ENCODE measurements around the gene SIPA1L3. TPM values are rescaled to one million over a fixed set of nuclear protein-coding genes. Genes with fewer than 3 reads are reported as not detected.
A peak's percentile ranks its signal among the peaks of the same experiment; 100 is the strongest.
"Not testable (repeated sequence)": the region's sequence is repeated elsewhere in the genome, so short reads cannot be mapped to it uniquely, and the experiment has no call there.

The SIPA1L3 gene
- total and polyA plus RNA-seq, 8 donors: 2.9 to 211 (median 24.3) TPM

- intact Hi-C loops (cut with DNase I; ENCODE audit: low total_unique reads): no loop called here
- H3K4me1 ChIP-seq: peaks cover 19 to 29% (median 23%) of the 10 kb centered on the region in 4 donors
- H3K27me3 ChIP-seq: no peaks in the 10 kb centered on the region
- DNase-seq: peak in 1 of 2 donors; percentile 64
- H3K9me3 ChIP-seq: no peaks in the 10 kb centered on the region
- H3K36me3 ChIP-seq: peaks cover 0 to 4% (median under 1%) of the 10 kb centered on the region in 4 donors
- 43 to 59% (median 47%) methylated on average over 12 of the region's 12 CpGs for WGBS, 5 donors
- H3K27ac ChIP-seq: peak overlapping the region; percentile 26 to 76 (median 53)
- TF ChIP-seq POLR2AphosphoS5 (IDR thresholded peaks at IDR 0.05): no peak
- TF ChIP-seq POLR2A (IDR thresholded peaks at IDR 0.05): no peak
- TF ChIP-seq EP300 (IDR thresholded peaks at IDR 0.05): no peak
- TF ChIP-seq, protein P1, sequence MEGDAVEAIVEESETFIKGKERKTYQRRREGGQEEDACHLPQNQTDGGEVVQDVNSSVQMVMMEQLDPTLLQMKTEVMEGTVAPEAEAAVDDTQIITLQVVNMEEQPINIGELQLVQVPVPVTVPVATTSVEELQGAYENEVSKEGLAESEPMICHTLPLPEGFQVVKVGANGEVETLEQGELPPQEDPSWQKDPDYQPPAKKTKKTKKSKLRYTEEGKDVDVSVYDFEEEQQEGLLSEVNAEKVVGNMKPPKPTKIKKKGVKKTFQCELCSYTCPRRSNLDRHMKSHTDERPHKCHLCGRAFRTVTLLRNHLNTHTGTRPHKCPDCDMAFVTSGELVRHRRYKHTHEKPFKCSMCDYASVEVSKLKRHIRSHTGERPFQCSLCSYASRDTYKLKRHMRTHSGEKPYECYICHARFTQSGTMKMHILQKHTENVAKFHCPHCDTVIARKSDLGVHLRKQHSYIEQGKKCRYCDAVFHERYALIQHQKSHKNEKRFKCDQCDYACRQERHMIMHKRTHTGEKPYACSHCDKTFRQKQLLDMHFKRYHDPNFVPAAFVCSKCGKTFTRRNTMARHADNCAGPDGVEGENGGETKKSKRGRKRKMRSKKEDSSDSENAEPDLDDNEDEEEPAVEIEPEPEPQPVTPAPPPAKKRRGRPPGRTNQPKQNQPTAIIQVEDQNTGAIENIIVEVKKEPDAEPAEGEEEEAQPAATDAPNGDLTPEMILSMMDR (IDR thresholded peaks at IDR 0.05): no peak
- no peak overlapping the region for H3K4me3 ChIP-seq
Observed at GRCh38 chr19:38023671-38024541, 116.9 kb downstream of the SIPA1L3 start.

GRCh38 chr19:38024992-38025908 is 118.2 kb downstream of the SIPA1L3 start:
- peak in 1 of 2 donors; percentile 69 for DNase-seq
- TF ChIP-seq, protein P1 (IDR thresholded peaks at IDR 0.05): no peak
- TF ChIP-seq EP300 (IDR thresholded peaks at IDR 0.05): no peak
- TF ChIP-seq POLR2A (IDR thresholded peaks at IDR 0.05): no peak
- no peak for TF ChIP-seq POLR2AphosphoS5 (IDR thresholded peaks at IDR 0.05)
- no peaks in the 10 kb centered on the region for H3K27me3 ChIP-seq
- WGBS, 5 donors: 82 to 87% (median 86%) methylated on average over 22 of the region's 22 CpGs
- H3K4me1 ChIP-seq: peaks cover 19 to 29% (median 23%) of the 10 kb centered on the region in 4 donors
- peaks cover 0 to 15% (median 11%) of the 10 kb centered on the region in 4 donors for H3K36me3 ChIP-seq
- no peaks in the 10 kb centered on the region for H3K9me3 ChIP-seq
- intact Hi-C loops (cut with DNase I; ENCODE audit: low total_unique reads): no loop called here
- no peak overlapping the region for H3K4me3 ChIP-seq
- no peak overlapping the region for H3K27ac ChIP-seq

DNA sequence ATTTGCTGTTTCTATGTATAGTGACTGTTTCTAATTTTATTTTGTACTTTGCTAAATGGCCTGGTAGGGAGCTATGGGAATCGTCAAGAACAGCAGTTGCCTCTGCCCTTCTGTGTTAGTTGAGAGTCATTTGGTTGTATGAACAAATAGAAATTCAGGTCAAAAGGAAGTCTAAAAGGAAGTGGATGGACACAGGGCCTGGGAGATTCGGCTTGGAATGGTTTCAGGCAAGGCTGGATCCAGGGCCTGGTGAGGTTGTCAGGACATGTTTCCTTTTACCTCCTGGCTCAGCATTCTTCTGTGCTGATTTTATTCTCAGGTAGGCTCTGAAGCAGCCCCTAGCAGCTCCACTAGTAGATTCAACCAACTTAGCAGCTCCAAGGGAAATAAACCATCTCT is 118.9 kb downstream of the SIPA1L3 start:
- Histone ChIP-seq H3K27me3 (no peaks in the 10 kb centered on the region), H3K9me3 (no peaks in the 10 kb centered on the region), H3K4me3 (no peak overlapping the region), H3K36me3 (peaks cover 0 to 21% (median 18%) of the 10 kb centered on the region in 4 donors), H3K27ac (no peak overlapping the region), H3K4me1 (peaks cover 19 to 29% (median 23%) of the 10 kb centered on the region in 4 donors)
- TF ChIP-seq EP300 (IDR thresholded peaks at IDR 0.05): no peak
- TF ChIP-seq, protein P1 (IDR thresholded peaks at IDR 0.05): no peak
- WGBS, 5 donors: 62 to 77% (median 70%) methylated on average over 2 of the region's 2 CpGs
- no peak for DNase-seq
- intact Hi-C loops (cut with DNase I; ENCODE audit: low total_unique reads): no loop called here

DNA sequence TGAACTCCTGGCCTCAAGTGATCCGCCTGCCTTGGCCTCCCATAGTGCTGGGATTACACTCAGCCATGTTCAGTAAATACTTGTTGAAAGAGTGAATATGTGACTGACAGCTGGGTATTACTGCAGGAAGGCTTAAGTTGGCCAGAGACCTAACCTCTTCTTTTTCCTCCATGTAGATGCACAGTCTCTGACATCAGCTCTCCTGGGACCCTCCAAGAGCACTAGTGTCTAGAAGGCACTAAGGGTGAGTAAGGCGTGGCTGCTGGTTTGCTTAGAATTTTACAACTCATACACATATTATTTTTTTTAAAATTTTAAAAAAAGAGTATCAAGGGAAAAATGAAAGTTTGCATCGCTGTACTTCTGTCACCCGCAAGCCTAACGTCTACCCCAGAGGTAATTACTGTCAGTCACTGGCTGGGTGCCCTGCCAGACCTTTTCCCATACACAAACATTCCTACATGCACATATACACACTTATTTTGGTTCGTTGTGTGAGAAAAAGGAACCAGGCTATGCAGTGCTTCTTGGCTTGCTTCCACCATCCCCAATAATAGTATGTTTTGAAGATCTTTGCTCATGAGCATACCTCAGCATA is 122.0 kb downstream of the SIPA1L3 start:
- 69 to 81% (median 80%) methylated on average over 6 of the region's 6 CpGs for WGBS, 5 donors
- TF ChIP-seq EP300 (IDR thresholded peaks at IDR 0.05) (no peak), POLR2AphosphoS5 (IDR thresholded peaks at IDR 0.05) (no peak)
- Histone ChIP-seq H3K27ac (no peak overlapping the region), H3K36me3 (peaks cover 0 to 28% (median 18%) of the 10 kb centered on the region in 4 donors), H3K9me3 (no peaks in the 10 kb centered on the region), H3K4me1 (peaks cover 5 to 25% (median 20%) of the 10 kb centered on the region in 4 donors), H3K27me3 (no peaks in the 10 kb centered on the region), H3K4me3 (no peak overlapping the region)
- DNase-seq: no peak
- intact Hi-C loops (cut with DNase I; ENCODE audit: low total_unique reads): no loop called here

GRCh38 chr19:38030001-38030400 is 123.0 kb downstream of the SIPA1L3 start:
- DNase-seq; H3K27me3 ChIP-seq; H3K4me3 ChIP-seq; H3K9me3 ChIP-seq; intact Hi-C loops (cut with DNase I; ENCODE audit: low total_unique reads); H3K27ac ChIP-seq: not testable (repeated sequence)
- WGBS, 5 donors: 92 to 99% (median 96%) methylated on average over 7 to 8 of the region's 8 CpGs
- Histone ChIP-seq H3K36me3 (peaks cover 0 to 28% (median 18%) of the 10 kb centered on the region in 4 donors), H3K4me1 (peaks cover 0 to 21% (median 18%) of the 10 kb centered on the region in 4 donors)
